DOHH2 (cell line): ENCODE data around the gene CDK9.

Experiments used
- H3F3A ChIP-seq: fragments of 200-600 bp; sonication (generic), shearing (Covaris generic); 2 replicates; pipeline ENCODE4 v1.6.0; 2016; ENCODE audit warnings: antibody characterized with exemption, mild to moderate bottlenecking; ENCODE audit not compliant: control insufficient read depth, insufficient read depth
- H3K27ac ChIP-seq: fragments of 200-600 bp; sonication (generic); 2 replicates; pipeline ENCODE4 v1.5.1; 2014; ENCODE audit warnings: low read depth, mild to moderate bottlenecking, low read length, moderate library complexity
- H3K27me3 ChIP-seq: fragments of 200-600 bp; sonication (generic); 2 replicates; pipeline ENCODE4 v1.6.1; 2014; ENCODE audit warnings: mild to moderate bottlenecking, low read length, mixed read lengths; ENCODE audit not compliant: control insufficient read depth
- H3K36me3 ChIP-seq: fragments of 200-600 bp; sonication (generic); 2 replicates; pipeline ENCODE4 v1.6.1; 2014; ENCODE audit warnings: mild to moderate bottlenecking, low read length, moderate library complexity, mixed read lengths; ENCODE audit not compliant: control insufficient read depth
- H3K4me1 ChIP-seq: fragments of 200-600 bp; sonication (generic); 2 replicates; pipeline ENCODE4 v1.6.1; 2014; ENCODE audit warnings: mild to moderate bottlenecking, low read length, mixed read lengths; ENCODE audit not compliant: control insufficient read depth
- H3K4me2 ChIP-seq: fragments of 200-600 bp; sonication (generic); 2 replicates; pipeline ENCODE4 v1.6.0; 2014; ENCODE audit warnings: mild to moderate bottlenecking, low read length, moderate library complexity
- H3K4me3 ChIP-seq: fragments of 200-600 bp; sonication (generic); 2 replicates; pipeline ENCODE4 v1.5.1; 2014; ENCODE audit warnings: mild to moderate bottlenecking, low read length, mixed read lengths
- H3K79me2 ChIP-seq: fragments of 200-600 bp; sonication (generic); 2 replicates; pipeline ENCODE4 v1.6.1; 2014; ENCODE audit warnings: mild to moderate bottlenecking, low read length, mixed read lengths; ENCODE audit not compliant: control insufficient read depth
- H3K9me2 ChIP-seq: fragments of 200-600 bp; sonication (generic); replicated peaks from 2 replicates; pipeline ENCODE4 v1.6.1; 2014; ENCODE audit warnings: mild to moderate bottlenecking, low read length, mixed read lengths; ENCODE audit not compliant: control insufficient read depth
- H3K9me3 ChIP-seq: fragments of 200-600 bp; sonication (generic); 2 replicates; pipeline ENCODE4 v1.6.1; 2014; ENCODE audit warnings: antibody characterized with exemption, low read length, mixed read lengths; ENCODE audit not compliant: control insufficient read depth, insufficient read depth
- H4K20me1 ChIP-seq: fragments of 200-600 bp; sonication (generic); 2 replicates; pipeline ENCODE4 v1.6.0; 2014; ENCODE audit warnings: low read depth, mild to moderate bottlenecking, antibody characterized with exemption, low read length, moderate library complexity; ENCODE audit not compliant: control insufficient read depth, insufficient read depth
- EZH2phosphoT487 ChIP-seq: fragments of 200-600 bp; sonication (generic); IDR thresholded peaks from 2 replicates; pipeline ENCODE4 v1.6.1; 2017; ENCODE audit warnings: borderline replicate concordance, mild to moderate bottlenecking, antibody characterized with exemption, low read length, moderate library complexity, mixed read lengths
- TF ChIP-seq, protein P1 (sequence below): fragments of 200-600 bp; sonication (generic); IDR thresholded peaks from one replicate; pipeline ENCODE4 v1.5.1; 2014; ENCODE audit warnings: antibody characterized with exemption, mild to moderate bottlenecking, low read depth, low read length; ENCODE audit not compliant: poor library complexity, severe bottlenecking

The CDK9 gene

DNA sequence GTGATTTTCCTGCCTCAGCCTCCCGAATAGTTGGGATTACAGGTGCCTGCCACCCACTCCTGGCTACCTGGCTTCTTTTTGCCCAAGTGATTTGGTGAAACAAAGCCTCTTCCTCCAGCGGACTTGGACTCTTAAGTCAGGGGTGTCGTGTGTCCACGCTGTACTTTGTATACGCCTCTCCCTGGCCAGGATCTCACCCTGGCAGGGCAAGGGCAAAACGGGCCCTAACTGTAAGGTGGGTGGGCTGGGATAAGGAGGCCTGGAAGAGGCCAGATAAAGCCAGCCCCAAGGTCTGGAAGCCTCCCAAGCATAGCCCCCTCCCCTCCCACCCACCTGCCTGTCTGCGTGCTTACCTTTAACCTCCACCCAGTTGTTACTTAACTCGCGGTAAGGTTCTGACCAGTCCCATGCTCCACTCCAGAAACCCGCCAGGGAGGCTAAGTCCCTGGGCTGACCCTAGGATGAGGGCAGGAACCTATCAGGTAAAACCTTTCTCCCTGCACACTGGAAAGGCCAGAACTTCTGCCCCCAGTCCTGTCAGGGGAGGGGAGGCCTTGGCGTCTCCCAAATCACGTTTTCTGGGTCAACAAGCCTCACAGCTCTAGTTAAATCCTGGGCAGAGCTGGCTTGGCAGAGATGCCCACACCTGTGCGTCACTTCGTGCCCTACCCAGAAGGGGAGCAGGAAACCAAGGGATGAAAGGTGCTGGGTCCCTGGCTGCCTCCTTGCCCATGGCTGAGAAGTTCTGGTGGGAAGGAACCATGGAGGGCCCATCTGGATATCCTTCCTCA is 8.4 kb downstream of the CDK9 start:
- Histone ChIP-seq H3F3A (peaks cover 46% of the 10 kb centered on the region), H3K27me3 (no peaks in the 10 kb centered on the region), H3K27ac (no peak overlapping the region), H3K4me1 (peaks cover 43% of the 10 kb centered on the region), H3K9me3 (no peaks in the 10 kb centered on the region), H4K20me1 (peaks cover 10% of the 10 kb centered on the region; the same call in 1 of the 2 replicates), H3K36me3 (peaks cover 44% of the 10 kb centered on the region), H3K79me2 (peaks cover 13% of the 10 kb centered on the region), H3K9me2 (no peaks in the 10 kb centered on the region), H3K4me2 (0 out of 2 replicates have a peak overlapping the region, but pooled peaks have one; percentile 3), H3K4me3 (no peak overlapping the region)
- TF ChIP-seq, protein P1, sequence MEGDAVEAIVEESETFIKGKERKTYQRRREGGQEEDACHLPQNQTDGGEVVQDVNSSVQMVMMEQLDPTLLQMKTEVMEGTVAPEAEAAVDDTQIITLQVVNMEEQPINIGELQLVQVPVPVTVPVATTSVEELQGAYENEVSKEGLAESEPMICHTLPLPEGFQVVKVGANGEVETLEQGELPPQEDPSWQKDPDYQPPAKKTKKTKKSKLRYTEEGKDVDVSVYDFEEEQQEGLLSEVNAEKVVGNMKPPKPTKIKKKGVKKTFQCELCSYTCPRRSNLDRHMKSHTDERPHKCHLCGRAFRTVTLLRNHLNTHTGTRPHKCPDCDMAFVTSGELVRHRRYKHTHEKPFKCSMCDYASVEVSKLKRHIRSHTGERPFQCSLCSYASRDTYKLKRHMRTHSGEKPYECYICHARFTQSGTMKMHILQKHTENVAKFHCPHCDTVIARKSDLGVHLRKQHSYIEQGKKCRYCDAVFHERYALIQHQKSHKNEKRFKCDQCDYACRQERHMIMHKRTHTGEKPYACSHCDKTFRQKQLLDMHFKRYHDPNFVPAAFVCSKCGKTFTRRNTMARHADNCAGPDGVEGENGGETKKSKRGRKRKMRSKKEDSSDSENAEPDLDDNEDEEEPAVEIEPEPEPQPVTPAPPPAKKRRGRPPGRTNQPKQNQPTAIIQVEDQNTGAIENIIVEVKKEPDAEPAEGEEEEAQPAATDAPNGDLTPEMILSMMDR, result no peak
- TF ChIP-seq EZH2phosphoT487, result no peak

DNA sequence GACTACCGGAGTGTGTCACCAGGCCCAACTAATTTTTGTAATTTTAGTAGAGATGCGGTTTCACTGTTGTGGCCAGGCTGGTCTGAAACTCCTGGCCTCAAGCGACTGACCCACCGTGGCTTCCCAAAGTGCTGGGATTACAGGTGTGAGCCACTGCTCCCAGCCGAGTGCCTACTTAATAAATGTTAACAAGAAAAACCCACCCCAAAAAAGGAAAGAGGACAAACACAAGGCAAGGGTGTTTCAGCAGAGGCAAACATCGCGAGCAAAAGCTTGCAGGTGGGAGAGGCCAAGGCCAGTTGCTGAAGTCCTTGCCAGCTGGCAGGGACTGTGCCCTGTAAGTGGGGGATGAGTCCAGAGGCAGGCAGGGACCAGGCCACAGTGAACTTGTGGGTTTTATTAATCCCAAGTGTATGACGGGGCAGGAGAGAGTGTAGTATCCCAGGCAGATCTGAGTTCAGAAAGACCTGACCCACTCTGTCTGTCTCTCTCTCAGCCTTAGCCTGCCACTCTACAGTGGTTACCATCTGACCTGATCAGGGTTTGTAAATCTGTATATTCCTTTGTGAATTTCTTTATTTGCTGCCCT is 10.5 kb downstream of the CDK9 start:
- H3K27ac ChIP-seq, result peak overlapping the region; percentile 81
- H3K79me2 ChIP-seq, result no peaks in the 10 kb centered on the region
- no peaks in the 10 kb centered on the region for H3K9me3 ChIP-seq
- peak overlapping the region; percentile 57 for H3K4me2 ChIP-seq
- no peaks in the 10 kb centered on the region for H3K27me3 ChIP-seq
- H3K36me3 ChIP-seq, result peaks cover 23% of the 10 kb centered on the region
- peaks cover 43% of the 10 kb centered on the region for H3F3A ChIP-seq
- TF ChIP-seq EZH2phosphoT487, result no peak
- TF ChIP-seq, protein P1, result peak; percentile 12
- H4K20me1 ChIP-seq, result no peaks in the 10 kb centered on the region
- peaks cover 46% of the 10 kb centered on the region for H3K4me1 ChIP-seq
- no peaks in the 10 kb centered on the region for H3K9me2 ChIP-seq
- peak overlapping the region; percentile 45 for H3K4me3 ChIP-seq

DNA sequence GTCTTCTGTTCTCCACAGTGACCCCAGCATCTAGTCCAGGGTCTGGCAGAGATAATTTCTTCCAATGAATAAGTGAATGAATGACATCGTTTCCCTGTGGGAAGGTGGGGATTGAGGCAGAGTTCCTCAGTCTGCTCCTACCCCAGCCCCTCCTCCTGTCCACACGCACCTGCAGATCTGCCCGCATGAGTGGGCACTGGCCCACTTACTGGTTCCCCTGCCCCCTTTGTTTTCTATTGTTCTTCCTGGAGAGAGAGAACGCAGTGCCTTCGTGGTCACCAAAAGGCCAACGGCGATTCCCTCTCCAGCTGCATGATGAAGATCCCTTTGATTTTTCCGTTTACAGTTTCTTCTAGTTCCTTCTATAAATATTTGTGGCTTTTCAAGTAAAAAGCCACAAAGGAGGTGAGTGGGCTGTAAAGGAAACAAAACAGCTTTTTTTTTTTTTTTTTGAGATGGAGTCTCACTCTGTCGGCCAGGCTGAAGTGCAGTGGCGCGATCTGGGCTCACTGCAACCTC is 11.1 kb downstream of the CDK9 start:
- H3F3A ChIP-seq, result peaks cover 44% of the 10 kb centered on the region
- peak overlapping the region; percentile 81 for H3K27ac ChIP-seq
- H3K36me3 ChIP-seq, result peaks cover 17% of the 10 kb centered on the region
- no peak for TF ChIP-seq EZH2phosphoT487
- TF ChIP-seq, protein P1, result no peak
- H3K4me1 ChIP-seq, result peaks cover 50% of the 10 kb centered on the region
- no peaks in the 10 kb centered on the region for H3K27me3 ChIP-seq
- H3K4me3 ChIP-seq, result peak overlapping the region; percentile 45
- no peaks in the 10 kb centered on the region for H3K9me2 ChIP-seq
- H4K20me1 ChIP-seq, result no peaks in the 10 kb centered on the region
- H3K4me2 ChIP-seq, result peak overlapping the region; percentile 57
- no peaks in the 10 kb centered on the region for H3K9me3 ChIP-seq
- H3K79me2 ChIP-seq, result no peaks in the 10 kb centered on the region
